NCI-H510A (cell line): Measurements from ENCODE around the gene SFI1.
"Not testable (repeated sequence)": the region's sequence is repeated elsewhere in the genome, so short reads cannot be mapped to it uniquely, and the experiment has no call there.

Experiments used
- DNase-seq: peaks from one replicate; lab custom pipeline; 2025; lab: John Stamatoyannopoulos, UW

Gene SFI1

GRCh38 chr22:31550871-31551370, 54.6 kb downstream of the SFI1 start:
- DNase-seq = no peak

DNA sequence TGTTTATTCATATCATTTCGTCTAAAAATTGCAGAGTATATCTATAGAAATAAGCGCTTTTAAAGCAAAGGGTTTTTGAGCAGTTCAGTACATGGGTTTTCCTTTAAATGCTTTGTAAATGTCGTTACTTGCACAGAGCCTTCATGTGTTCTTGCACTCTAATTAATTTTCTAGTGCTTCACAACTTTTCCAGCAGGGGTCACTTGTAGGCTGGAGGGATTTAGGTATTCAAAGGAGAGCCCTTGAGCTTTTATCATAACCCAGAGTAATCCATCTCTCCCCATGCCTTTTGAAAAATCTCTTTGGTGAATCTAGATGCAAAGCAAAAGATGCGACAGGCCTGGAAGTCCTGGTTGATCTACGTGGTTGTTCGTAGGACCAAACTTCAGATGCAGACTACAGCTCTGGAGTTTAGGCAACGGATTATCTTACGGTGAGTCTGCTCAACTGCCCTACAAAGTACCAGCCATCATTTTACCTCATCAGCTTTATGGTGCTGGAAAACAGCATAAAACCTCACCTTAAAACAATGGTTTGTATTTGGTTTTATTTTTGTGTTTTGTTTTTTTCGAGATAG, 60.4 kb downstream of the SFI1 start:
- DNase-seq = no peak

DNA sequence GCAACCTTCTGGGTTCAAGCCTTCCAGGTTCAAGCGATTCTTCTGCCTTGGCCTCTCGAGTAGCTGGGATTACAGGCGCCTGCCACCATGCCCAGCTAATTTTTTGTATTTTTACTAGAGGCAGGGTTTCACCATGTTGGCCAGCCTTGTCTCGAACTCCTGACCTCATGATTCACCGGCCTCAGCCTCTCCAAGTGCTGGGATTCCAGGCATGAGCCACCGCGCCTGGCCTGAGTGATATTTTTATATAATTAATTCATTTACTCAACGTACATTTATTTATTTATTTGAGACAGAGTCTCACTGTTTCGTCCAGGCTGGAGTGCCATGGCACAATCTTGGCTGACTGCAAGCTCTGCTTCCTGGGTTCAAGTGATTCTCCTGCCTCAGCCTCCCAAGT, 62.2 kb downstream of the SFI1 start:
- not testable (repeated sequence) for DNase-seq

DNA sequence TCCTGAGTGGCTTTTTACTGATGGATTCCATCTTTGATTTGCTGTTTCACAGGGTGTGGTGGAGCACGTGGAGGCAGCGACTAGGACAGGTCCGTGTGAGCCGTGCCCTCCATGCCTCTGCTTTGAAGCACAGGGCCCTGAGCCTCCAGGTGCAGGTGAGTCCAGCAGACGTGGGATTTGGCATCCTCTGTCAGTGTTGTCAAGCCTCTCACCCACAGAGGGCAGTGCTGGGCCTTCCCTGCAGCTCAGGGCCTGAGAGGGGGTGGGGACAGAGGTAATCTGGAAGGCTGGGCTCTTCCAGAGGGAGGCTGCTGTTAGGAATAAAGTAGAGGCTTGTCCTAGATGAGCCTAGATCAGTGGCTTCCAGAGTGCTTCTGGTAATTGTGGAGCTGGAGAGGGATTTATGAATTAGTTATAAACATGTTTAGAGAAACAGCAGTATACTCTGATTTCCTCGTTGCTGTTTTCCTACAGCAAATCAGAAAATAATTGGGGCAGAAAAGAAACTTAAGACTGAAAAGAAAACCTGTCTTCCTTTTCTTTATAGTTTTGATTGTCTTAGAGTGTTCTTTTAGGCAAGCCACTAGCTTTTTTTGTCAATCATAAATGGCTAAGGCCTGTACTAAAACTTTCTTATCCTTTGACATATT, 65.0 kb downstream of the SFI1 start:
- peak; percentile 82 for DNase-seq

DNA sequence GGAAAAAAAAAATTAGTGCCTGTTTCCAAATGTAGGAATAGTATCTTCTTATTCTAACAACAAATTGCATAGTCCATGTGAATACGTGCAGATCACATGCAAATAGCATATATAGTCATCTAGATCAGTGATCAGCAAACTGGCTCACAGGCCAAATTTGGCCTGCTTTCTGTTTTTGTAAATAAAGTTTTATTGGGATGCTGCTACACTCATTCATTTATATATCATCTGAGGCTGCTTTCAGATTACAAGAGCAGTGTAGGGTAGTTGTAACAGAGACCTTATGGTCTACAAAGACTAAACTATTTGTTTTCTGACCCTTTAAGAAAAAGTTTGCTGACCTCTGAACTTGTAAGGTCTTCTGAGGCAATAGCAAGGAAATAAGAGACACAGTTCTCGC, 65.6 kb downstream of the SFI1 start:
- no peak for DNase-seq

- DNase-seq = no peak
Observed at GRCh38 chr22:31566484-31566883, 70.1 kb downstream of the SFI1 start.

DNA sequence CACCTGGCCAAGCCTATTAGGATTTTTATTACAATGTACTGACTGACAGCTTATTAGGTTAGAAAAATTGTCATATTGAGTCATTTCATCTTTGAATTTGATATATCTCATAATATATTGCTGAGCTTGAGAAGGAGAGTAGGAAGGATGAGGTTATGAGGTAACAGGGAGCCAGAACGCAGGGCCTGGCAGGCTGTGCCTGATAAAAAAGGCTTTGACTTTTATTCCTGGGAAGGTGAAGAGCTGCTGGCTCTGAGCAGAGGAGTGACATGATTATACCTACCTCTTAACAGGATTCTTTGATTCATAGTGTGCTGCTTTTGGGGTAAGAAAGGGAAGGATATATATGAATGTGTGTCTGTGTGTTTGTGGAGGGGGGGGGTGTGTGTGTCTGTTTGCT, 70.9 kb downstream of the SFI1 start:
- DNase-seq = no peak

GRCh38 chr22:31567702-31568101, 71.4 kb downstream of the SFI1 start:
- DNase-seq = no peak

DNA sequence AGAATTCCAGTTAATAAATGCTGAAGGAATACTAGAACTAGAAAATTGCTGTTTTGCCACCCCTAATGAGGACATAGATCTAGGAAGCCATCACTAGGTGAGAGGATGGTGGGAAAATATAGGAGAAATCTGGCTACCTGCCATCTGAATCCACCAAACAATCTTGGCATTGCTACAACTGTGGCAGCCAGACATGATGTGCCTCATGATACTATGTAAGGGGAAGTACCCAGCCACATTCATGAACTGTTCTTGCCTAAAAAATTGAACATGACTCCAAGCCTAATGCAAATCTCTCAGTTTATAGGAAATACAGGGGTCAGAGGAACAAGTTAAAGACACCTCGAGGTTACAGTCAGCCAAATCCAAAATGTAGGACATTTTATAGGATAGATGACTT, 72.8 kb downstream of the SFI1 start:
- no peak for DNase-seq

DNA sequence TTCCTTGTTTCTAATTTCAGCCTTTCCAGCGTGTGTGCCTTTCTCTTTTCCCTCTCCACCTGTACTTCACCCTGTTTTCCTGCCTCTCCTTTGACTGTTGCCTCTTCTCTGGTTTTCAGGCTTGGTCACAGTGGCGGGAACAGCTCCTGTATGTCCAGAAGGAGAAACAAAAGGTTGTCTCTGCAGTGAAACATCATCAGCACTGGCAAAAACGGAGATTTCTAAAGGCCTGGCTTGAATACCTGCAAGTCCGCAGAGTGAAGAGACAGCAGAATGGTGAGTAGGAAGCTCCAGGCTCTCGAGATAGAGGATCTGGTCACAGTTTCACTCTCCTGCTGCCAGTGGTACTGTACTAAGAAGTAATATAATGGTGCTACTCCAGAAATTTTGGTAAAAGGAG, 76.6 kb downstream of the SFI1 start:
- DNase-seq = no peak

DNA sequence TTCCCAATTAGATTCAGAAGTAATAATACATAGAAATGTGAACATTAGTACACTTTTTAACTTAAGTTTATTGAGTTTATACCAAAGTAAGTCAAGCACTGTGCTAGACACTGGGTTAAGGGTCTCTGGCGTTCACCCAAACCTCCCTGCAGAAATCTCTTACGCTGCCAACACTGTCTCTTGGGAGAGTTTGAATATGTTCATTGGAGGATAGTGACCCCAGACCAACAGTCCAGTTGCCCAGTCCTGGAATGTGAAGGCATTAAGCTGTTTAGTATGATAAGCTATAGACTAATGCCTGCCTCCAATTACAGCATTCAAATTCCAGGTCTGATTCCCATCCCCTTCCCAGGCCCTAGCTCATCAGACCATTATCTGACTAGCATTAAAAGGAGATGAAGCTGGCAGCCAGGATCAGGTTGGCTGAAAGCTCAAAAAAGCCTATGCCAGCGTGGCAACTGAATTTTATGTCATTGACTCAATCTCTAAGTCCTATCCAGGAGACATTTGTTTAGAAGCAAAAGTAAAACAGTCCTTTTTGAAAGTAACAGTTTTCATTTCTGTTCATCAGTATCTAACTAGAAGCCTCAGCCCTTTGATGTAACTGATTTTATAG, 77.8 kb downstream of the SFI1 start:
- no peak for DNase-seq

- DNase-seq = no peak
Observed at GRCh38 chr22:31575190-31575589, 78.9 kb downstream of the SFI1 start.

DNA sequence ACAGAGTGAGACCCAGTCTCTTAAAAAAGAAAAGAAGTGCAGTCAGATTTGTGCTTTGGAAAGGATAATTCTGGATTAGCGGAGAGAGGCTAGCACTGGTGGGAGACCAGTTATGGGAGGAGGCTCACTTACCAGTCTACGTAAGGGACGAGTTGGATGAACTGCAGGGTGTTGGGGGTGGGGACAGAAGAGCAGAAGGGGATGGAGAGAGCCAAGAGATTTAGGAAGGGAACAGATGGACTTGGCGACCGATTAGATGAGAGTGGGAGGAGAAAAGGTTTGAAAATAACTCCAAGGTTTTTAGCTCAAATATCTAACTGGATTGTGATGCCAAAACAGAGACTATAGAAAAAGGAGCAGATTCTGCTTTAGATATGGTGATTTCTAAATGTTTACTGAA, 81.4 kb downstream of the SFI1 start:
- DNase-seq = no peak

DNA sequence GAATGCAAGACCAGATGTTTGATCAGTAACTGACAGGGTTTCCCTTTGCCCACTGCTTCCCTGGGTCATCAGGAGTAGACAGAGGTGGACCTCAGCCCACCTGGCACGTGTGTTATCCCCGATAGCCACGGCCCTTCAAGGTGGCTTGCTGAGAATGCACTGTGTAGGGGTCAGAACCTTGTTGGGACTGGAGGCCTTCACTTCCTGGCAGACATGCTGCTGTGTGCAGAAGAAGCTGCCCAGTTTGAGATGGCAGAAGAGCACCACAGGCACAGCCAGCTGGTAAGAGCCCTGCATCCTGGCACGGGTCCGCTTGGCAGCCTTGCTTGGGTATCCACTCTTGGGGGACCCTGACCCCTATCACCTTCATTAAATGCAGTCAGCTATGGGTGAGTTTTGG, 81.8 kb downstream of the SFI1 start:
- DNase-seq = no peak

- DNase-seq = peak; percentile 49
Observed at GRCh38 chr22:31579835-31580242, 83.5 kb downstream of the SFI1 start.

- no peak for DNase-seq
Observed at GRCh38 chr22:31583861-31584485, 87.6 kb downstream of the SFI1 start.

- no peak for DNase-seq
Observed at GRCh38 chr22:31584804-31585160, 88.4 kb downstream of the SFI1 start.

DNA sequence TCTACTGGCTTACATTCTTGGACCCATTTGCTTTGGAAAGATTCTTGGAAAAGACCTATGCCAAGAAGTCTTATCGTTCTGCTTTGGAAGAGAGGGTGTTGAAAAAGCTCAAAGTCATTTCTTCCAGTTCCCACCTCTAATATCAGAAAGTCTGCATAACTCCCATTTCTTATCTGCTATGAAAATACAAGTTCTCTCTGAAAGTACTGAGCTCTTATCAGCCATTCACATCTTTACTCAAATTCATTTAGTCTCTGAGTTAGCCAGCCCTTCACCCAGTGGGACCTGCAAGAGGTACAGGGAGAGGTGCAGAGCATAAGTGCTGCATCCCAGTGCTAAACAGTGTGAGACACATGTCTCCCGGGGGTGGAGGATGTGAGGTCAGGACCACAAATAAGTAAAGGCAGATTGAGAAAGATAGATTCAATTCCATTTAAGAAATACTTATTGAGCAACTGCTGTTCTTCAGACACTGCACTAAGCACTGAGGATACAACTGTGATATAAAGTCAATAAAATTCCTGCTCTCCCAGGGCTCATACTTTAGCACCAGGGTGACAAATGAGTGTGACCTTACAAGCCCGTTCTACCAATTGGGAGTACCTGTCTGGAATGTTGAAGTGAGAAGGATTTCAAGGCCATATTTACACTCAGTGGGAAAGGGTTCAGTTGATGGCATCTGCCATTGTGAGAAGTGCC, 89.0 kb downstream of the SFI1 start:
- DNase-seq = no peak

DNA sequence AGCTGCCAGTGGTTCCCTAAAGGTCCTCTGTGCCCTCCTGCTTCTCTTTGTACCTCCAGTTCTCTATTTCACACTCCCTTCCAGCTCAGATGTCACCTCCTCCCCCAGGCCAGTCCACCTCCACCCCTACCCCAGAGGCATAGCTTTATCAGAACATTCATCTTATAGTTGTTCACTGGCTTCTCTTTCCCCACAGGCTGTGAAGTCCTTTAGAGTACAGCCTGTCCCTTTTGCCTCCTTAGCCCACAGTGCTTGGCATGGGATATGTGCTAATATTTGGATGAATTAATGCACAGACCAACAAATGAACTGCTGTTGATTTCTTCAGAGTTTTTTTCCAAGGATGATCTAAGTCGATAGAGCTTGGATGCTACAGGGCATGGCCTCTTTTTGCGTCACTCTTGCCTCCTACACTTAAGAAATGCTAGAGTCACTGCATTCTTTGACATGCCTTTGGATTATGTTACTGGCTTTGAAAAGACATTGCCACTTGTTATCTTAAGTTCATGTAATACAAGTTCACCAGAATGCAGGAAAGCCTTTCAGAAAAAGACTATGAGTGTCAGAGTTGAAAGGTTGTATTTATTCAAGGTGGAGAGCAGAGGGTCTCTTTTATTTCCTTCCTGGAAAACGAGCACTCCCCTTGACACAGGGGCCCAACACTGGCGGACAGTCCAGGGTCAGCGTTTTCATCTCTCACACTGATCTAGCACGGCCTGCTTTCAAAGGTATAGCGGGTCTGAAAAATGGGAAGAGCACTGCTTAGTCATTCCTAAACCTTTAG, 90.0 kb downstream of the SFI1 start:
- no peak for DNase-seq

DNA sequence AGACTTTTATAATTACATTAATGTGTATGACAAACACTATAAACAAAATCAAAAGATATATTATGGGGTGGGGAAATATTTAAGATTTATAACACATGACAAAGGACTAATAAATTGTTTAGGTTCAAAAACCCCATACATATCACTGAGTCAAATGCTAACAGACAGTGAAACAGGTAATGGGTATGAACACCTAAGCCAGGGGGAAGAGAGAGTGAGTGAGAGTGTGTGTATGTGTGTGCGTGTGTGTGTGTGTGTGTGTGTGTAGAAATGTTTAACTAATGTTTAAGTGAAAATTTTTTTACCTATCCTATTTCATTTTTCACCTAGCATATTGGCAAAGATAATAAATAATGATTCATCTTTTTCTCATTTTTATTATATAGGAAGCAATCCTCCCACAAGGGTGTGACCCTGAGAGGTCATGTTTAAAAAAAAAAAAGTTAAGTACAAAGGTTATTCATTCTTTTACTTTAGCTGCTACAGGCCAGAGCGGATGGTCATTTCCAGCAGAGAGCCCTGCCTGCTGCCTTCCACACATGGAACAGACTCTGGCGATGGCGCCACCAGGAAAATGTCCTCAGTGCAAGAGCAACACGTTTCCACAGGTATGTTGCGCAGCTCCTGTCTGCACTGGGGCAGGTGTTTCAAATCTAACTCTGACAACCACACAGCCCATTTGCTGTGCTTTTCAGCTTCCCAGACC, 92.8 kb downstream of the SFI1 start:
- no peak for DNase-seq

DNA sequence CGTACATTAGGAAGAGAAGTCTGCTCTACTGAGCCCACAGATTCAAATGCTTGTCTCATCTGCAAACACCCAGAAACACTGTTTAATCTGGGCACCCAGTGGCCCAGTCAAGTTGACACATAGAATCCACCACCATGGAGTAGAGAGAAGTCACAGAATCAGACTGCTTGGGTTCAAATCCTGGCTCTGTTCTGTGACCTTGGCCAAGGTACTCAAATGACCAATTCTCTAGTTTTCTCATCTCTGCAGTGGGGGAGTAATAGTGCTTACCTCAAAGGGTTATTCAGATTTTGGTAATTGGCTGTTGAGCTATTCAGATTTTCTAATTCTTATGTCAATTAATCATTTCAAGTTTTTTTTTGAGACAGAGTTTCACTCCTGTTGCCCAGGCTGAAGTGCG, 93.8 kb downstream of the SFI1 start:
- not testable (repeated sequence) for DNase-seq
